HG03342 (cell line): ENCODE results near the gene ZBTB7B.
A peak's percentile ranks its signal among the peaks of the same experiment; 100 is the strongest.
"Not testable (repeated sequence)": the region's sequence is repeated elsewhere in the genome, so short reads cannot be mapped to it uniquely, and the experiment has no call there.

Experiments used
- ATAC-seq: cut with Tn5 transposase; IDR thresholded peaks from one replicate; pipeline ENCODE4 v1.9.1; 2021; ENCODE audit warnings: mild to moderate bottlenecking, moderate library complexity; ENCODE audit not compliant: unreplicated experiment

Gene ZBTB7B

GRCh38 chr1:154986736-154987135 is 15.9 kb upstream of the ZBTB7B start:
- ATAC-seq, result not testable (repeated sequence)

- no peak for ATAC-seq
Measured at GRCh38 chr1:154987326-154987725, 15.3 kb upstream of the ZBTB7B start.

DNA sequence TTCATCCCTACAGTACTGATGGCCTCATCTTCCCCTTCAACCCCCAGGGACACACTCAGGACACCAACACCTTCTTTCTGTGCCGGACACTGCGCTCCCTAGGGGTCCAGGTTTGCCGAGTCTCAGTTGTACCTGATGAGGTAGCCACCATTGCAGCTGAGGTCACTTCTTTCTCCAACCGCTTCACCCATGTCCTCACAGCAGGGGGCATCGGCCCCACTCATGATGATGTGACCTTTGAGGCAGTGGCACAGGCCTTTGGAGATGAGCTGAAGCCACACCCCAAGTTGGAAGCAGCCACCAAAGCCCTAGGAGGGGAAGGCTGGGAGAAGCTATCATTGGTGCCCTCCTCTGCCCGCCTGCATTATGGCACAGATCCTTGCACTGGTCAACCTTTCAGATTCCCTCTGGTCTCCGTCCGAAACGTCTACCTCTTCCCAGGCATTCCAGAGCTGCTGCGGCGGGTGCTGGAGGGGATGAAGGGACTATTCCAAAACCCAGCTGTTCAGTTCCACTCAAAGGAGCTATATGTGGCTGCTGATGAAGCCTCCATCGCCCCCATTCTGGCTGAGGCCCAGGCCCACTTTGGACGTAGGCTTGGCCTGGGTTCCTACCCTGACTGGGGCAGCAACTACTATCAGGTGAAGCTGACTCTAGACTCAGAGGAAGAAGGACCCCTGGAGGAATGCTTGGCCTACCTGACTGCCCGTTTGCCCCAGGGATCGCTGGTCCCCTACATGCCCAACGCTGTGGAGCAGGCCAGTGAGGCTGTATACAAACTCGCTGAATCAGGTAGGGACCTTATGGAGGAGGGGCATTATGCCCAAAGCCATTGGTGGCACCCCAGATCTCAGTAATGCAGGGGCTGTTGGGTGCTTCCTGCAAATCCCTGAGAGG is 14.3 kb upstream of the ZBTB7B start:
- no peak for ATAC-seq

DNA sequence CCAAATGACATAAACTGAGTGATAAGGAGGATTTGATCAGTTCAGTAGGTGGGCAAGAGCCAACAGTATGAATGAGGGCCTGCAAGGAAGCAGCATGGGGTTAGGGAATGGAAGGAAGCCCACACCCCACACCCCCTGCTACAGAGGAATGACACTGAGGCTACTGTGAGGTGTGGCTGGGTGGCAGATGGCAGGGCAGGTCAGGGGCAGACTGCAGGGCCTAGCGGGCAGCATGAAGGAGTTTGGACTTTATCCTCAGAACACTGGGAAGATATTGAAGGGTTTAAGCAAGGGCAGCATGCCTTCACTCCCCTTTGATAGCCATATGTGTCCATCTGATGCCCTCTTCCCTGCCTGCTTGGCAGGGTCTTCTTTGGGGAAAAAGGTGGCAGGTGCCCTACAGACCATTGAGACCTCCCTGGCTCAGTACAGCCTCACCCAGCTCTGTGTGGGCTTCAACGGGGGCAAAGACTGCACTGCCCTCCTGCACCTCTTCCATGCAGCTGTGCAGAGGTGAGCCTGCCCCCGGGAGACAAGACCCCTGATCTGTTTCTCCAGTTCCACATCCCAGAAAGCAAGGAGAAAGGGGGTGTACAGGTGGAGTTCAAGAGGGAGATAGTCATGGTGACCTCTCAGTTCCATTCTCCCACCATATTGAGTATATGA is 13.3 kb upstream of the ZBTB7B start:
- ATAC-seq, result no peak

- no peak for ATAC-seq
Measured at GRCh38 chr1:154990276-154990675, 12.3 kb upstream of the ZBTB7B start.

GRCh38 chr1:154992721-154993571 is 9.7 kb upstream of the ZBTB7B start:
- ATAC-seq, result no peak

DNA sequence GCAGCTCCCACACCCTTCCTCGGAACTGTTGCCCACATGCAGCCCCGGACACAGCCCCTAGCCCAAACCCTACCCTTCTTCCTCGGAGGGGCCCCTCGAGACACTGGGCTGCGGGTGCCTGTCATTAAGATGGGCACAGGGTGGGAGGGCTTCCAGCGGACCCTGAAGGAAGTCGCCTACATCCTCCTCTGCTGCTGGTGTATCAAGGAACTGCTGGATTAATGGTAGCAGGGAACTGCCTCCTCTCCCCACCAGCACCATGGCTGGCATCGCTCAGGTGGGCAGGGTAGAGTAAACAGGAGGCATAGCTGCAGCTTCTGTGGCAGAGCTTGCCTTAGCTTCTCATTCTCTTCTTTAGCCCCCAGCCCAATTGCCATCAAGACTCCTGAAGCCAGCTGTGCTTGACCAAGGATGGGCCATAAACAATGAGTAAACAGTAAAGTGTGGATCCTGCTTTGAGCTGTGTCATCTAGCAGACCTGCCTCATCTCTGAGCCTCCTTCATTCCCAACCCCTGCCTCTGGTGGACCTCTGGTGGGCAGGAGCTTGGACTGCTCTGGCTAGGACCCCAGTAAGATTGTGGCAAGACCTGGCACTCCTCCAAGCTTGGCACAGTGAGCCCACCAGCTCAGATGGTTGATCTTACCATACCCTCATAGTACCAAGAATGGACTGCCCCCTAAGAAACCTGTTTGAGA is 8.9 kb upstream of the ZBTB7B start, which contains the start of gene LENEP:
Gene LENEP (plus strand): TSS at position 15 of the 697 bp plus-strand sequence. CDS start 22 bp downstream, at position 37.
- no peak for ATAC-seq

- no peak for ATAC-seq
Measured at GRCh38 chr1:154994269-154994587, 8.4 kb upstream of the ZBTB7B start.

DNA sequence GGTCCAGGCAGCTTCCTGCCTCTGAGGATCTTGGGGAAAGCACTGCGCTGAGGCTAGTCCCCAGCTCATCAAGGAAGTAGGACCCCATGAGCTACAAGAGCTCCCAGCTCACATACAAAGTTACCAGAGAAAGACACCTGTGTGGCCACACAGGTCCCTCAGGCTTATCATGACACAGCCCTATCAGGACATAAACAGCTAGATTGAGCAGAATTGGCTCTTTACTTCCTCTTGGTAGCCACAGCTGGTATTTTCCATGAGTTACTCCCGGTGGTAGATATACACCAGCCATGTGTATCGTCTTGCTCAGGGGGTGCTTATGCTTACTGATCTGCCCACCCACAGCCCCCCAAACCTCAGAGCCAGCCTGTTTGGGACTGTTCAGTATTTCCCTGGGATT is 8.0 kb upstream of the ZBTB7B start:
- ATAC-seq, result no peak

DNA sequence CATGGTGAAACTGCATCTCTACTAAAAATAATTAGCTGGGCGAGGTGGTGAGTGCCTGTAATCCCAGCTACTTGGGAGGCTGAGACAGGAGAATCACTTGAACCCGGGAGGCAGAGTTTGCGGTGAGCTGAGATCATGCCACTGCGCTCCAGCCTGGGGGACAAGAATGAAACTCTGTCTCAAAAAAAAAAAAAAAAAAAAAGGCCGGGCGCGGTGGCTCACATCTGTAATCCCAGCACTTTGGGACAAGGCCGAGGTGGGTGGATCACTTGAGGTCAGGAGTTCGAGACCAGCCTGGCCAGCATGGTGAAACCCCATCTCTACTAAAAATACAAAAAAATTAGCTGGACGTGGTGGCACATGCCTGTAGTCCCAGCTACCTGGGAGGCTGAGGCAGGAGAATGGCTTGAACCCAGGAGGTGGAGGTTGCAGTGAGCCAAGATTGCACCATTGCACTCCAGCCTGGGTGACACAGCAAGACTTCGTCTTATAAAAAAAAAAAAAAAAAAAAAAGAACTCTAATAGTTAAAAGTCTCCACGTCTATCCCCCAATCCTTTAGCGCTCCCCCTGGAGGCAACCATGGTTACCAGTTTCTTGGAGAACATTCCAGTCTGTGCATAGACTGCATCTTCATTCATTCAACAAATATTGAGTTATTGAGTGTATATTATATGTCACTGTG is 7.2 kb upstream of the ZBTB7B start:
- ATAC-seq, result not testable (repeated sequence)

DNA sequence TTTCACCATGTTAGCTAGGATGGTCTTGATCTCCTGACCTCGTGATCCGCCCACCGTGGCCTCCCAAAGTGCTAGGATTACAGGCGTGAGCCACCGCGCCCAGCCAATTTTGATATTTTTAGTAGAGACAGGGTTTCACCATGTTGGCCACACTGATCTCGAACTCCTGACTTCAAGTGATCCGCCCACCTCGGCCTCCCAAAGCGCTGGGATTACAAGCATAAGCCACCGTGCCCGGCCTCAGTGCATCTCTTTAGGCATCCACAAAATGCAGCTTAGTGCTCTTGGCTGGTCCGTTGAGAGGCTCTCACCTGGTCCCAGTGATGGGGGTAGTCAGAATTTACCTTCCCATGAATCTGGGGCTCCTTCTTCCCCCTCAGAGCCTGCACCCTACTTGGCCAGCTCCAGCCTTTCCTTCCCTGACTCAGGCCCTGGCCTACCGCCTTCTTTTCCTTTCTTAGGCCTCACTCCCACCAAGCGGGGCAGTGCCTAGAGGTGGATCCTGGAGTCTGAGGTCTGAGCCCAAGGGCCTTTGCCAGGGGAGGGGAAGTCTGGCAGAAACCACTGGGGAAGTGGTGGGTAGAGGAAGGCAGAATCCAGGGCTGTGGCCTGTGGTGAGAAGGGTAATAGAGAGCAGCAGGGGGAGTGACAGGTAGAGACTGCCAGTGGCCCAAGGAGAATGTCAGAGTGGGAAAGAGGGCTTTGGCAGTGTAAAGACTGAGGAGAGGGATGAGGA is 5.5 kb upstream of the ZBTB7B start:
- ATAC-seq, result no peak

- no peak for ATAC-seq
Measured at GRCh38 chr1:154998201-154998780, 4.3 kb upstream of the ZBTB7B start.

- ATAC-seq, result no peak
Measured at GRCh38 chr1:154998818-154999570, 3.6 kb upstream of the ZBTB7B start.

DNA sequence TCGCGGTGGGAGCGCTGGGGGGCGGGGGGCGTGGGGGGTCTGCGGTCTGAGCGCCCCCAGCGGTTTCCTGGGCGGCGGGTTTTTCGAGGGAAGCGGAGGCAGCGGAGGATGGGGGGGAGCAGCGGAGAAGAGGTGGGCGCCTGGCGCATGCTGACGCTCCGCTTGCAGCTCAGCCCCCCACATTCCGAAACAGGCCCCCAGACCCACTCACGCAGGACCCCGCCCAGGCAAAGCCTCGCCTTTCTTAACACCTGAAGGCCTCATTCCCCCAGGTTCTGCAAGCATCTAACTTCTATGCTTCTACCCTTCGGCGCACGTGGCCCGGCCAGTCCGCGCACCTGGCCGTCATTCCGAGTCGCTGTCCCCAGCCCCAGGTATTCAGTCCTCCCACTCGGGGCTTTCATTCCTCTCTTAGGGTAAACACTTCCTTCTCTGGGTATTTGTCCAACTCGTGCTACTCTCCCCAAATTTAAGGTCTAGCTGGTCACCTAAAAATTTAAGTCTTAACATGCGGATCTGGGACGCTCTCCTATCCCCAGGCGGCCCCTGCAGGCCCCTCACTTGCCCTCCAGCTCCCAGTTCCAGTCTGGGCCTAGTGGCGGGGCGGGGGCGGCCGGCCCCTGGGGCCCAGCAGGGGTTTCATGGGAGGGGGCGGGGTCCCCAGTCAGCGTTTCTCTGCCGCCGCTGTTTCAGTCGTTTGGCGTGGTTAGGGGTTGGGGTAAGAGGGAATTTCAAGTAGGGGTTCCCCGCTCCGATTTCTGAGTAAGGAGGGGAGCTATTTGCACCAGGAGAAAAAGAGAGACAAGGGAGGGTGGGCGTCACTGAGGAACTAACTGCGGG is 2.8 kb upstream of the ZBTB7B start:
- no peak for ATAC-seq

GRCh38 chr1:155000411-155000725 is 2.2 kb upstream of the ZBTB7B start:
- no peak for ATAC-seq

GRCh38 chr1:155000726-155001424 is 1.7 kb upstream of the ZBTB7B start:
- peak; percentile 37 for ATAC-seq

DNA sequence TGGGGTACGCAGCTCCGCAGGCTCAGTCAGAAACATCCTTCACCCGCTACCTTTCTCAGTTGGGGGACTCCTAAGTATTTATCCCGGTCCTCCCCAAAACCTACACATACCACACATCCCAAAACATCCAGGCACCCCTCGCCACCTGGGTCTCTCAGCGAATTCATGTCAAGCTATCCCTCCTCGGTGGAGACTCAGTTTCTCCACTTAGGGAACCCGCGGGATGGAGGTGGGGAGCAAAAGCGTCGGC is 1.3 kb upstream of the ZBTB7B start:
- peak; percentile 19 for ATAC-seq
